HL-60 (cell line): ENCODE results near the gene SOAT1.

Source experiments
- CTCF ChIP-seq: IDR thresholded peaks from one replicate; pipeline ENCODE4 v1.5.1; 2011; ENCODE audit warnings: low read length, control low read depth, inconsistent platforms; ENCODE audit not compliant: insufficient read depth
- REST ChIP-seq: IDR thresholded peaks from 2 replicates; pipeline ENCODE4 v1.6.1; 2012; ENCODE audit warnings: low read depth; ENCODE audit not compliant: insufficient replicate concordance

GRCh38 chr1:179297105-179297378 lies 3.4 kb downstream of the SOAT1 start:
- TF ChIP-seq CTCF, result no peak
- TF ChIP-seq REST, result no peak
